ENCODE results near the gene SLC20A1. TPM values are rescaled to one million over a fixed set of nuclear protein-coding genes. Genes with fewer than 3 reads are reported as not detected.

Gene SLC20A1
- total RNA-seq, 5 donors from 2014 or later (not counting 1 experiment from before 2014, with no cell fraction given) = 65.8 to 135 (median 83.0) TPM

GRCh38 chr2:112646102-112646719, 472 bp downstream of the SLC20A1 start:
- Histone ChIP-seq H3K36me3 (ENCODE audit: control insufficient read depth in 2 of 2, extremely low read depth in 1 of 2, insufficient read depth in 1 of 2, low read length in 1 of 2) (peaks cover 0 to 33% of the 10 kb centered on the region in 2 donors), H3K4me1 (ENCODE audit: control insufficient read depth in 1 of 2, extremely low read depth in 1 of 2, insufficient read depth in 2 of 2, low read length in 2 of 2) (peaks cover 25 to 34% of the 10 kb centered on the region in 2 experiments), H3K9me3 (no peaks in the 10 kb centered on the region), H3K27ac (ENCODE audit: low read length) (peak overlapping the region; percentile 72), H3K27me3 (replicated peaks in 1 of 2; ENCODE audit: control insufficient read depth in 2 of 2, extremely low read depth in 1 of 2, insufficient read depth in 2 of 2, low read length in 1 of 2) (no peaks in the 10 kb centered on the region), H3K4me3 (ENCODE audit: control insufficient read depth in 1 of 2, extremely low read depth in 1 of 2, low read length in 1 of 2) (peak overlapping the region; percentile 75 to 87)
- ChIA-PET CTCF (interaction anchor here (0.6 to 4.6 kb wide), 9 partner anchors 8 to 958 kb away, joined by 3 to 26 read pairs (median 5); no protein-coding TSS in a partner anchor), POLR2A (interaction anchor here in 1 of 2 donors (0.7 to 0.8 kb wide), 2 partner anchors 9 to 22 kb away, joined by 3 read pairs; no protein-coding TSS in a partner anchor)
- peaks cover 40% of the 10 kb centered on the region for H3K36me3 Mint-ChIP-seq
- peaks cover 58 to 63% (median 59%) of the 10 kb centered on the region in 3 donors for H3K4me1 Mint-ChIP-seq
- DNase-seq (peak in 11 of 35 experiments; percentile 10 to 64 (median 30)), ATAC-seq (replicated peaks in 1 of 4) (peak; percentile 7 to 39 (median 36))
- peak overlapping the region; percentile 85 to 92 (median 88) for H3K4me3 Mint-ChIP-seq
- H3K9me3 Mint-ChIP-seq = no peaks in the 10 kb centered on the region
- H3K27me3 Mint-ChIP-seq = no peaks in the 10 kb centered on the region
- H3K27ac Mint-ChIP-seq = peak overlapping the region; percentile 79 to 82
- WGBS (ENCODE audit: insufficient coverage) = under 1% methylated on average over 51 of the region's 69 CpGs

DNA sequence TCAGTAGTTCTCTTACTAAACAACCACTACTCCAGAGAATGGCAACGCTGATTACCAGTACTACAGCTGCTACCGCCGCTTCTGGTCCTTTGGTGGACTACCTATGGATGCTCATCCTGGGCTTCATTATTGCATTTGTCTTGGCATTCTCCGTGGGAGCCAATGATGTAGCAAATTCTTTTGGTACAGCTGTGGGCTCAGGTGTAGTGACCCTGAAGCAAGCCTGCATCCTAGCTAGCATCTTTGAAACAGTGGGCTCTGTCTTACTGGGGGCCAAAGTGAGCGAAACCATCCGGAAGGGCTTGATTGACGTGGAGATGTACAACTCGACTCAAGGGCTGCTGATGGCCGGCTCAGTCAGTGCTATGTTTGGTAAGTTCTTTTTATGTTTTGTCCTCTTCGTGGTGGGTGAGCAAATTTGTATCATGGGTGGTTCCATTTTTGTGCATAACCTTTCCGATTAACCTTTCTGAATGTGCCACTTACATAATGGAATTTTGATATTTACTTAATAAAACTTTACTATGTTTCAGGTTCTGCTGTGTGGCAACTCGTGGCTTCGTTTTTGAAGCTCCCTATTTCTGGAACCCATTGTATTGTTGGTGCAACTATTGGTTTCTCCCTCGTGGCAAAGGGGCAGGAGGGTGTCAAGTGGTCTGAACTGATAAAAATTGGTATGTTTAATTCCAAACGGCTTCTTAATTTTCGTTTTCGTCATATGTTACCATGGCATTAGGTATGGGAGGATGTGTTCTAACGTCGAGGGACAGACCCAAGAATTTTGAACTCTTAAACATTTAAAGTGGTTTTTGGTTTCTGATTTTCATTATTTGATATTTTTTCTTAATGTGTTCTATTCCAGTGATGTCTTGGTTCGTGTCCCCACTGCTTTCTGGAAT, 1.3 kb downstream of the SLC20A1 start:
- H3K27me3 Mint-ChIP-seq = no peaks in the 10 kb centered on the region
- Histone ChIP-seq H3K4me1 (ENCODE audit: control insufficient read depth in 1 of 2, extremely low read depth in 1 of 2, insufficient read depth in 2 of 2, low read length in 2 of 2) (peaks cover 25 to 38% of the 10 kb centered on the region in 2 experiments), H3K27ac (ENCODE audit: low read length) (peak overlapping the region; percentile 10), H3K27me3 (replicated peaks in 1 of 2; ENCODE audit: control insufficient read depth in 2 of 2, extremely low read depth in 1 of 2, insufficient read depth in 2 of 2, low read length in 1 of 2) (no peaks in the 10 kb centered on the region), H3K36me3 (ENCODE audit: control insufficient read depth in 2 of 2, extremely low read depth in 1 of 2, insufficient read depth in 1 of 2, low read length in 1 of 2) (peaks cover 0 to 41% of the 10 kb centered on the region in 2 donors), H3K9me3 (no peaks in the 10 kb centered on the region), H3K4me3 (ENCODE audit: control insufficient read depth in 1 of 2, extremely low read depth in 1 of 2, low read length in 1 of 2) (peak overlapping the region; percentile 75 to 87)
- ChIA-PET POLR2A (interaction anchor here (0.7 to 1.0 kb wide), 4 partner anchors 10 to 1800 kb away, joined by 3 to 4 read pairs (median 3); no protein-coding TSS in a partner anchor), CTCF (interaction anchor here (0.6 to 4.6 kb wide), 8 partner anchors 7 to 957 kb away, joined by 3 to 26 read pairs (median 4); no protein-coding TSS in a partner anchor)
- 14% methylated on average over 12 of the region's 20 CpGs for whole genome bisulfite sequencing (ENCODE audit: insufficient coverage)
- ATAC-seq (replicated peaks in 1 of 4) (no peak), DNase-seq (no peak)
- no peaks in the 10 kb centered on the region for H3K9me3 Mint-ChIP-seq
- H3K4me3 Mint-ChIP-seq = peak overlapping the region; percentile 85 to 92 (median 88)
- H3K27ac Mint-ChIP-seq = peak overlapping the region; percentile 81
- H3K36me3 Mint-ChIP-seq = peaks cover 47% of the 10 kb centered on the region
- peaks cover 66 to 70% (median 66%) of the 10 kb centered on the region in 3 donors for H3K4me1 Mint-ChIP-seq

DNA sequence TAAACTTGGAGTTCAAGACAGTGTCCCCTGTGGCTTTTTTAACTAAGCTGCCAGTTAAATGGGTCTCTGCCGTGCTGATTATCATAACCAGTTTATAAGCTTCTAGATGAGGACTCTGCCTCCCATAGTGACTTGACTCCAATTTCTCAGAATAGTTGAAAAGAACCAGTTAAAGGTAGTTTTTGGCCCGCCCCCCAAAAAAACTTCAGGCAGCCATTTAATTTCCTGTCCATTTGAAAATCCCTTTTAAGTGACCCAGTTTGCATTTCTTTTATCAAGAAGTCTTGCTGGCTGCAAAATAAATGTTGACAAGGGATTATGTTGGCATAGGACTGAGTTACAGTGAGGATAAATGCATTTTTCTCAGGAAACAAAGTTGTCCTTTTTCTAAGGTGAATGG, 2.3 kb downstream of the SLC20A1 start:
- Histone ChIP-seq H3K4me3 (ENCODE audit: control insufficient read depth in 1 of 2, extremely low read depth in 1 of 2, low read length in 1 of 2) (no peak overlapping the region), H3K9me3 (no peaks in the 10 kb centered on the region), H3K4me1 (ENCODE audit: control insufficient read depth in 1 of 2, extremely low read depth in 1 of 2, insufficient read depth in 2 of 2, low read length in 2 of 2) (peaks cover 25 to 38% of the 10 kb centered on the region in 2 experiments), H3K27me3 (replicated peaks in 1 of 2; ENCODE audit: control insufficient read depth in 2 of 2, extremely low read depth in 1 of 2, insufficient read depth in 2 of 2, low read length in 1 of 2) (no peaks in the 10 kb centered on the region), H3K27ac (ENCODE audit: low read length) (peak overlapping the region; percentile 20), H3K36me3 (ENCODE audit: control insufficient read depth in 2 of 2, extremely low read depth in 1 of 2, insufficient read depth in 1 of 2, low read length in 1 of 2) (peaks cover under 1 to 52% of the 10 kb centered on the region in 2 donors)
- Mint-ChIP-seq H3K27me3 (no peaks in the 10 kb centered on the region), H3K36me3 (peaks cover 49% of the 10 kb centered on the region), H3K4me1 (peaks cover 73 to 75% (median 73%) of the 10 kb centered on the region in 3 donors), H3K4me3 (peak overlapping the region; percentile 85 to 92 (median 88)), H3K9me3 (no peaks in the 10 kb centered on the region), H3K27ac (peak overlapping the region; percentile 68 to 81)
- POLR2A ChIA-PET = interaction anchor here (0.5 to 1.3 kb wide), 7 partner anchors 9 to 105 kb away, joined by 3 to 4 read pairs (median 3); no protein-coding TSS in a partner anchor
- WGBS (ENCODE audit: insufficient coverage) = no CpG with 5 or more reads among the region's 2 CpGs
- DNase-seq (no peak), ATAC-seq (replicated peaks in 1 of 4) (no peak)
- CTCF ChIA-PET = interaction anchor here in 1 of 2 donors (0.6 to 4.6 kb wide), 4 partner anchors 13 to 348 kb away, joined by 3 to 26 read pairs (median 4); no protein-coding TSS in a partner anchor

- Mint-ChIP-seq H3K4me1 (peaks cover 51 to 59% (median 57%) of the 10 kb centered on the region in 3 donors), H3K27ac (peak overlapping the region; percentile 32 to 66), H3K27me3 (no peaks in the 10 kb centered on the region), H3K9me3 (no peaks in the 10 kb centered on the region), H3K36me3 (peaks cover 72% of the 10 kb centered on the region), H3K4me3 (no peak overlapping the region)
- 91% methylated on average over 4 of the region's 4 CpGs for WGBS (ENCODE audit: insufficient coverage)
- Histone ChIP-seq H3K27me3 (replicated peaks in 1 of 2; ENCODE audit: control insufficient read depth in 2 of 2, extremely low read depth in 1 of 2, insufficient read depth in 2 of 2, low read length in 1 of 2) (no peaks in the 10 kb centered on the region), H3K27ac (ENCODE audit: low read length) (no peak overlapping the region), H3K36me3 (ENCODE audit: control insufficient read depth in 2 of 2, extremely low read depth in 1 of 2, insufficient read depth in 1 of 2, low read length in 1 of 2) (peaks cover 17 to 91% of the 10 kb centered on the region in 2 donors), H3K4me1 (ENCODE audit: control insufficient read depth in 1 of 2, extremely low read depth in 1 of 2, insufficient read depth in 2 of 2, low read length in 2 of 2) (peaks cover 3 to 17% of the 10 kb centered on the region in 2 experiments), H3K4me3 (ENCODE audit: control insufficient read depth in 1 of 2, extremely low read depth in 1 of 2, low read length in 1 of 2) (no peak overlapping the region), H3K9me3 (no peaks in the 10 kb centered on the region)
- POLR2A ChIA-PET = interaction anchor here in 1 of 2 donors (1.3 kb wide), 1 partner anchor 9 kb away, joined by 3 read pairs; no protein-coding TSS in a partner anchor
- DNase-seq (no peak), ATAC-seq (replicated peaks in 1 of 4) (no peak)
- CTCF ChIA-PET = interaction anchor here in 1 of 2 donors (1.0 kb wide), 1 partner anchor 30 kb away, joined by 3 read pairs; no protein-coding TSS in a partner anchor
These were observed 10.9 kb downstream of the SLC20A1 start for GRCh38 chr2:112656679-112657078.

DNA sequence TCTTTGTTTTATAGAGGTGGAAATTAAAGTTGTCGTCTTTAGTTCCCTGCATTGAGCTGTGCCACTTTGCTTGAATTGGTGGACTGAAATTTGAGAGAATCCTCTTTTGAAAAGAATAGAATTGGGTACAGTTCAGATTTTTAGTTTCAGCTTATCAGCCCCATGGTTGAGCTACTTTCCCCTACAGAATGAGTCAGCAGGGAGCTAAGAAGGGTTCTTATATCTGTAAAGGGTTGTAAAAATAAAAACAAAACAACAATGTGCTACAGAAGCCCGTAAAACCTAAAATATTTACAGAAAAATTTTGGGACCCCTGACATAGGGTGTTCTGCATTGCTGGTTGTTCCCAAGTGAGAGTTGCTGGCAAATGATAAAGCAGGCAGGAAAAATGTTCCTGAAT, 12.6 kb downstream of the SLC20A1 start:
- Histone ChIP-seq H3K4me3 (ENCODE audit: control insufficient read depth in 1 of 2, extremely low read depth in 1 of 2, low read length in 1 of 2) (no peak overlapping the region), H3K4me1 (ENCODE audit: control insufficient read depth in 1 of 2, extremely low read depth in 1 of 2, insufficient read depth in 2 of 2, low read length in 2 of 2) (peaks cover 3 to 17% of the 10 kb centered on the region in 2 experiments), H3K9me3 (no peaks in the 10 kb centered on the region), H3K27ac (ENCODE audit: low read length) (peak overlapping the region; percentile 36), H3K27me3 (replicated peaks in 1 of 2; ENCODE audit: control insufficient read depth in 2 of 2, extremely low read depth in 1 of 2, insufficient read depth in 2 of 2, low read length in 1 of 2) (no peaks in the 10 kb centered on the region), H3K36me3 (ENCODE audit: control insufficient read depth in 2 of 2, extremely low read depth in 1 of 2, insufficient read depth in 1 of 2, low read length in 1 of 2) (peaks cover 21 to 90% of the 10 kb centered on the region in 2 donors)
- 100% methylated on average over 1 of the region's 2 CpGs for WGBS (ENCODE audit: insufficient coverage)
- Mint-ChIP-seq H3K9me3 (no peaks in the 10 kb centered on the region), H3K4me3 (no peak overlapping the region), H3K27me3 (no peaks in the 10 kb centered on the region), H3K27ac (peak overlapping the region; percentile 55 to 68), H3K4me1 (peaks cover 39 to 57% (median 52%) of the 10 kb centered on the region in 3 donors), H3K36me3 (peaks cover 71% of the 10 kb centered on the region)
- ChIA-PET POLR2A (interaction anchor here (0.6 to 1.3 kb wide), 2 partner anchors 10 to 496 kb away, joined by 3 read pairs; no protein-coding TSS in a partner anchor), CTCF (no interaction called here)
- no peak for ATAC-seq (replicated peaks in 1 of 4)
- no peak for DNase-seq

All from T-cell (primary cell).